Transverse colon (tissue), 4 donors: ENCODE measurements around the gene SMYD5.

Experiments used
- CTCF ChIP-seq, 5 experiments: fragments of 200-600 bp in 3 of 5; fragments of 450-650 bp in 2 of 5; sonication (generic) in 3 of 5; IDR thresholded peaks; 1 replicate in 2 of 5; 2 replicates in 3 of 5; pipeline ENCODE4 v1.5.1; 2016 to 2017; ENCODE audit warnings: antibody characterized with exemption in 5 of 5, inconsistent platforms in 3 of 5, mild to moderate bottlenecking in 2 of 5, moderate library complexity in 1 of 5
- EP300 ChIP-seq: sonication (generic); formaldehyde crosslinking; IDR thresholded peaks from one replicate; pipeline ENCODE4 v1.6.1; 2017; ENCODE audit warnings: antibody characterized with exemption, low read depth
- POLR2A ChIP-seq: fragments of 450-650 bp; IDR thresholded peaks from one replicate; pipeline ENCODE4 v1.6.1; 2016; ENCODE audit warnings: antibody characterized with exemption, mild to moderate bottlenecking, moderate library complexity
- POLR2AphosphoS5 ChIP-seq, 3 donors: sonication (generic); formaldehyde crosslinking; IDR thresholded peaks; one replicate each; pipeline ENCODE4 v1.6.1; 2016; ENCODE audit warnings: antibody characterized with exemption in 3 of 3

GRCh38 chr2:73238976-73239375, 24.9 kb downstream of the SMYD5 start:
- TF ChIP-seq CTCF (IDR thresholded peaks at IDR 0.05) (no peak), EP300 (no peak), POLR2AphosphoS5 (IDR thresholded peaks at IDR 0.05) (no peak), POLR2A (no peak)
